GM18861 (cell line): Measurements from ENCODE around the gene TXLNB.
A peak's percentile ranks its signal among the peaks of the same experiment; 100 is the strongest.
"Not testable (repeated sequence)": the region's sequence is repeated elsewhere in the genome, so short reads cannot be mapped to it uniquely, and the experiment has no call there.

ENCODE experiments used
- ATAC-seq: cut with Tn5 transposase; IDR thresholded peaks from one replicate; pipeline ENCODE4 v1.9.1; 2021; ENCODE audit not compliant: unreplicated experiment

The TXLNB gene

DNA sequence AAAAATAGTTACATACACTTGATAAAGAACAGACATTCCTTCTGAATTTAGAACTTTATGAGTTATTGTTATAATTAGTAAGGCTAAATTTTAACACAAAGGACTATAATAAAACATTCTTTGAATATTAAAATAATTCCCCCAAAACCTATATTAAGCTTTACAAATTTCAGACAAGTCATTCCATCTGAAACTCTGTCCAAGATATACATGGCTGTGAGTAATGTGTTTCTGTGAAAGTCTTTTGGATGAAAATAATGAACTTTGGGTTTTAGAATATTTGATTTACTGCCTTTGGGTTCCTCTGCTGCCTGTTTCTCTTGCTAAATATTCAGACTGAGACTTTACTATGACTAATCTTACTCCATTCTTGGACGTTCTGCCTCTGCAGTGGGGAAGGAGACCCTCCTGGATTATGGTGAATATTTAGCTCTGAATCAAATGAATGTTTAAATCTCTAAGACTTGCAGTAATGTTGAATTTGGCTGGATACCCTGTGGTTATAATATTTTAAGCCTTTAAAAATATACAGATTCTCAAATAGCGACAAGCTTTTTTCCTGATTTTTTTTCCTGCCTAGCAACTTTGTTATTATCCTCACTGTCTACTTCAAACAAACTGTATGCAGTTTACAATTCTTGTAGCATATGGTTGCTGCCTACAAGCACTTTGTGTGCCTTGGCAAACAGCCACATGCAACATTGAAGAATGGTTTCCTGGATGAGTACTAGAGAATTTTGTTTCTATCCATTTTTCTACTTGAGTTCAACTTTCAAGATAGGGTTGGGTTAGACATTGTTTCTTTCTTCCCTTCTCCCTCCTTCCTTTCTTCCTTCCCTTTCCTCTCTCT, 51.4 kb downstream of the TXLNB start:
- no peak for ATAC-seq

DNA sequence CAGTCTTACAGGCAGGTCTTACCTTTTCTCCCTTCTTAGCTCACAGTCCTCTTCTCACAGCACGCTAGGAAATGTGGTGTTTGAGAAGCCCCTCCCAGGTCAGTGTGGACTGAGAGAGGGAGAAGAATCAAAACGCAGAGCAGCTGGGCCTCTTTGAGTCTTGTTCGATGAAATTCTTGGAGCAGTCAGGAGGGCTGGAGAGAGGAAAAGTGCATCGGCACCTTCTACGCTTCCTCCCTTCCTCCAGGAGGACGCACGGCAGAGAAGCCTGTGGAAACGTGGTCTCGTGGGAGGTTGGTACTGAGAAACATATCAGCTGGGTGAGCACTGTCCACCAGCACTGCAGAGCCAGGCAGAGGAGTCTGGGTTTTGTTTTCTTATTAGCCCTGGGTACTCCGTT, 52.7 kb downstream of the TXLNB start:
- ATAC-seq: no peak

DNA sequence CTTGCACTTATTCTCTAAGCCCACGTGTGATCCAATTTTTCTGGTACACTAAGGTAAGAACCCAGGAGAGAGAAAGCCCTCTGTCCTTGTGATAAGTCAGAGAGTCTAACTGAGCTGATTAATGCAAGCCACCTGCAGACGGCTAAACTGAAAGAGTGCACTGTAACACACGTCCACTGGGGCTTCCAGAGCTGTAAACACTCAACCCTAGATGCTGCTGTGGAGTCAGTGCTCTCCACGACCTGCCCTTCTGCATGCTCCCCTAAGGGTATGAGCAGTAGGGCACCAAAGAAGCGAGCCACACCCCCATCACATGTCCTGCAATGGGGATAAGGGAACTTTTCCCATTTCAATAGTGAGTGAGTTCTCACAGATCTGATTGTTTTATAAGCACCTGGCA, 55.7 kb downstream of the TXLNB start:
- ATAC-seq: no peak

- no peak for ATAC-seq
These were observed 56.1 kb downstream of the TXLNB start for GRCh38 chr6:139235661-139236060.

DNA sequence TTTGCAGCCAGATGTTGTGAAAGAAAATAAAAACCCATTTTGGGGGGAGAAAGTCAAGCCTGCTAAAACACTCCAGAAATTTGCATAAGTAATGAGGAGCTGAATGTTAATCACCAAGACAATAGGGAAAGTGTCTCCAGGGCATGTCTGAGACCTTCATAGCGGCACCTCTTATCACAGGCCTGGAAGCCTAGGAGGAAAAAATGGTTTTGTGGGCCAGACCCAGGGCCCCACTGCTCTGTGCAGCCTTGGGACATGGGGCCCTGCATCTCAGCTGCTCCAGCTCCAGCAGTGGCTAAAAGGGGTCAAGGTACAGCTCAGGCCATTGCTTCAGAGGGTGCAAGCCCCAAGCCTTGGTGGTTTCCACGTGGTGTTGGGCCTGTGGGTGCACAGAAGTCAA, 57.6 kb downstream of the TXLNB start:
- ATAC-seq: not testable (repeated sequence)

GRCh38 chr6:139231206-139231605, 60.6 kb downstream of the TXLNB start:
- no peak for ATAC-seq

DNA sequence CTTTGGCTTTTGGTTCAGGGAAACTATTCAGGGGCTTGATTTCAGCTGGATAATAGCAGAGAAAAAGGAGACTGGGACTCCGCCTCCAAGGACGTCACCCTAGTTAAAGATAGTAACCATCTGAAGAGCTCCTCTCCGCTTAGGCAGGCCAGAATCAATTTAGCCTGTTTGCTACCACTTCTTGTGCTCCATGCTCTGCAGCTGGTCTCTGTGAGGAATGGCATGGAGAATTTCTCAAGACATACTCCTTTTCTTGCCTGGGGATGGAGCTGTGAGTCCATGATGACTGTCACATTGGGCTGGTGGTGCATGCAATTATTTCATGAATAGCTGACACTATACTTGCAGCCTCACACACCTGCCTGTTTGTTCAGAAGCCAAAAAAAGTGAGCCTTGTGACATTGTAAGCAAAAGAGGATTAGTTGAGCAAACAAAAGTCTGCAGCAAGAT, 61.4 kb downstream of the TXLNB start:
- no peak for ATAC-seq

- not testable (repeated sequence) for ATAC-seq
These were observed 63.4 kb downstream of the TXLNB start for GRCh38 chr6:139228387-139228786.

DNA sequence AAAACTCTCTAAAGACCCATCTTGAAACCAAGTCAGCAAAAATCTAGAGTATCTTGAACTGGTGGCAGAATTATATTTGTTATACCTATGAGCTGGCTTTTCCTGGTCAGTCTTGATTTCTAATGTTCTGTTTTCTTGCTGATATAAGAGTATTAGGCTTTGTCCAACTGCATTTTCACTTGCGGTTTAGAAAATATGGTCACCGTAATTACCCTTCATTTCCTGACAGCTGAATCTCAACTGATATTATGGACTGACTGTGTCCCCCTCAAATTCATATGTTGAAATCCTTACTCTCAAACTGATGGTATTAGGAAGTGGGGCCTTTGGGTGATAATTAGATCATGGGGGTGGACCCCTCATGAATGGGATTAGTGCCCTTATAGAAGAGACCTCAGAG, 72.1 kb downstream of the TXLNB start:
- ATAC-seq: no peak

- peak; percentile 100 for ATAC-seq
These were observed 72.5 kb downstream of the TXLNB start for GRCh38 chr6:139219271-139219729.

DNA sequence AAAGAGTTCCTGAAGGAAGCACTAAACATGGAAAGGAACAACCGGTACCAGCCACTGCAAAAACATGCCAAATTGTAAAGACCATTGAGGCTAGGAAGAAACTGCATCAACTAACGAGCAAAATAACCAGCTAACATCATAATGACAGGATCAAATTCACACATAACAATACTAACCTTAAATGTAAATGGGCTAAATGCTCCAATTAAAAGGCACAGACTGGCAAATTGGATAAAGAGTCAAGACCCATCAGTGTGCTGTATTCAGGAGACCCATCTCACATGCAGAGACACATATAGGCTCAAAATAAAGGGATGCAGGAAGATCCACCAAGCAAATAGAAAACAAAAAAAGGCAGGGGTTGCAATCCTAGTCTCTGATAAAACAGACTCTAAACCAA, 79.3 kb downstream of the TXLNB start:
- ATAC-seq: not testable (repeated sequence)

- not testable (repeated sequence) for ATAC-seq
These were observed 81.0 kb downstream of the TXLNB start for GRCh38 chr6:139210766-139211165.

DNA sequence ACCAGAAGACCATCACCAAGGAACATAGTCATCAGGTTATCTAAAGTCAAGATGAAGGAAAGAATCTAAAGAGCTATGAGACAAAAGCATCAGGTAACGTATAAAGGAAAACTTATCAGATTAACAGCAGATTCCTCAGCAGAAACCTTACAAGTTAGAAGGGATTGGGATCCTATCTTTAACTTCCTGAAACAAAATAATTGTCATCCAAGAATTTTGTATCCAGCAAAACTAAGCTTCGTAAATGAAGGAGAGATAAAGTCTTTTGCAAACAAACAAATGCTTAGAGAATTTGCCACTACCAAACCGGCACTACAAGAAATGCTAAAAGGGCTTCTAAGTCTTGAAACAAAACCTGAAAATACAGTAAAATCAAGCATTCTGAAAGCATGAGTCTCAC, 86.0 kb downstream of the TXLNB start:
- no peak for ATAC-seq

- ATAC-seq: no peak
These were observed 86.8 kb downstream of the TXLNB start for GRCh38 chr6:139204978-139205377.

DNA sequence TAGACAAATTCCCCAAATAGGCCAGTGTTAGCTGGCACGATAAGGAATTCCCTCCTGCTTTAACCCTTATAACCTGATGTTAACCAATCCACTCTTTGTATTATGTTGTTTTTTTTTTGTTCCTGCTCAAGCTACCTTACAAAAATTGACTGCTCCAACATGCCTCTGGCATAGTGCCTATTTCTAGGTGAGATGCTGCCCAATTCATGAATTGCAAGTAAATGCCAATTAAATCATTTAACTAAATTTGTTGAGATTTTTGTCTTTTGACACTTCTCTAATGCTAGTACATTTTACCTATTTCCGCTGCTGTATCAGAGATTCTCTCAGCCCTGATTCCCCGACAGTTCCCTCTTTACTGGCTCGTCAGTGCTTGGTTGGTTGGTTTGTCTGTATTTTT, 90.4 kb downstream of the TXLNB start:
- no peak for ATAC-seq

DNA sequence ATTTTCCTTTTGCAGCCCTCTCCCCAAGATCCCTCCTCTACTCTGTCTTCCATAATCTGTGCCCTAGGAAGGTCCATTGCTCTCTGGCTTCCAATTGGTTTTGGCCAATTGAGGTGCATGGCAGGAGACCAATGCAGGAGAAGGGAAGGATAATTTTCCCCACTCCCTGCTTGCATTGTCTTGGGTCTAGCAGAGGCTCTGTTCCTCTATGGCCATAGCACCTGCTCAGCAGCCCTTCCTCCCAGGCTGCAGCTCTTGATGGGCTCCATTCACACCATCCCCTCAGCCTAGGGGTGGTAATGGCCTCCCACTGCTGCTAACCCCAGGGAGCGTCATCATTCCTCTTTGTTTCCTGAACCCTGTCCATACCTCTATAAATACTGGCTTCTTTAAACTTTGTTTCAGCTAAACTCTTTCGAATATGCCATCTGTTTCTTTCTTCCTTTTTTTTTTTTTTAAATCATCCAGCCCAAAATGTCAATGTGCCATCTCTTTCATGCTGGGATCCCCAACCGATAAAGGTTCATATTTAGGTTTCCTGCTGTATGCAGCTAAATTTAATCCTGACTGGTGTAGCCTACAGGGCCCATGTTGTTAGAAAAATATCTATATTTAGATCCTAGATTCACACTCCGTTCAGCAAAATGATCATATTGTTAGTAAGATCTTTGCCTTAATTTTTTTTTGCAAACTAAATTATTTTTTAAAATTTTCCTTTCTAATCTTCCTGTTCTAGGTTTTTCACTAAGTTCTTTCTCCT, 93.1 kb downstream of the TXLNB start:
- ATAC-seq: no peak

DNA sequence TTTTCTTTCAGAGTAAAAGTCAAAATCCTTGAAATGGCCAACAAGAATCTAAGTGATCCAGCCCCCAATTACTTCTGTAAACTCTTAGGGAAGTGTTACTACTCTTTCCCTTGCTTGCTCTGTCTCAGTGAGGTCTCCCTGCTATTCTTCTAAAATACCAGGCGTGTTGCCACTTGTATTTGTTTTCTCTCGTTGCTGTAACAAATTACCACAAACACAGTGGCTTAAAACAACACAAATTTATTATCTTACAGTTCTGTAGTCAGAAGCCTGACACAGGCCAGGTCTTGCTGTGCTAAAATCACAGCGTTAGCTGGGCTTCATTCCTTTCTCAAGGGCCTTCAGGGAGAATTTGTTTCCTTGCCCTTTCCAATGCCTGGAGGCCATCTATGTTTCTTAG, 97.1 kb downstream of the TXLNB start:
- ATAC-seq: no peak
